NCI-H2196 treated with DMSO at 0.1 percent for 48 hours (cell line): ENCODE measurements around the gene SEC31B.

Experiments
- DNase-seq: peaks from one replicate; lab custom pipeline; 2025; ENCODE audit not compliant: unreplicated experiment; lab: John Stamatoyannopoulos, UW

Gene SEC31B

DNA sequence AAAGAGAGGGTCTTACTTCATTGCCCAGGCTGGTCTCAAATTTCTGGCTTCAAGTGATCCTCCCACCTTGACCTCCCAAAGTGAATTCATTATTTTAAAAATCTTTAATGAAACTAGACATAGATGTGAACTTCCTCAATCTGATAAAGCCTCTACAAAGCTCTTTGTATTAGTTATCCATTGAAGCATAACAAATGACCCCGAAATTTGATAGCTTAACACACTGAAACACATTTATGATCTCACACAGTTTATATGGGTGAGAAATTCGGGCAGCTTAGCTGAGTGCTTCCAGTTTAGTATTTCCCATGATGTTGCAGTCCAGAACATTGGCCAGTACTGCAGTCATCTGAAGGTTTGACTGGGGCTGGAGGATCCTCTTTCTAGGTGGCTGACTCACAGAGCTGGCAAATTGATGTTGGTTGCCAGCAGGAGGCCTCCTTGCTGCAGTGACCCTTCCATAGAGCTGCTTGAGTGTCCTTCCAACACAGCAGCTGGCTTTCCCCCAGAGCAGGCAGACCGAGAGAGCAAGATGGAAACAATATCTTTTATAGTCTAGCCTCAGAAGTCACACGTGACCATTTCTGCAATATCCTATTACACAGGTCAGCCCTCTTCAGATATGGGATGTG lies 73.4 kb downstream of the SEC31B start:
- no peak for DNase-seq

- DNase-seq = no peak
Measured at GRCh38 chr10:100442548-100442947, 77.1 kb downstream of the SEC31B start.

- no peak for DNase-seq
Measured at GRCh38 chr10:100438674-100439315, 80.9 kb downstream of the SEC31B start.
